Neural progenitor cell (in vitro differentiated cells): ENCODE results near the gene ZC3H7A. TPM values are rescaled to one million over a fixed set of nuclear protein-coding genes. Genes with fewer than 3 reads are reported as not detected.

Experiments used
- DNase-seq: peaks from one replicate; pipeline ENCODE4 v3.0.0-alpha.2; 2016; ENCODE audit warnings: low spot score
- H2AFZ ChIP-seq: fragments of 200-600 bp; sonication (generic); replicated peaks from 2 replicates; pipeline ENCODE4 v1.6.1; 2016; ENCODE audit warnings: antibody characterized with exemption
- H3F3A ChIP-seq: fragments of 200-600 bp; sonication (generic); 2 replicates; pipeline ENCODE4 v1.6.1; 2016; ENCODE audit warnings: antibody characterized with exemption, low read depth
- H3K27ac ChIP-seq: fragments of 200-600 bp; sonication (generic); 2 replicates; pipeline ENCODE4 v1.5.1; 2016; ENCODE audit warnings: mild to moderate bottlenecking
- H3K27me3 ChIP-seq: fragments of 200-600 bp; sonication (generic); 2 replicates; pipeline ENCODE4 v1.6.1; 2016; ENCODE audit warnings: mild to moderate bottlenecking, moderate library complexity
- H3K36me3 ChIP-seq: fragments of 200-600 bp; sonication (generic); 2 replicates; pipeline ENCODE4 v1.5.1; 2016
- H3K4me1 ChIP-seq: fragments of 200-600 bp; sonication (generic); 2 replicates; pipeline ENCODE4 v1.6.1; 2016; ENCODE audit warnings: mixed run types
- H3K4me2 ChIP-seq: fragments of 200-600 bp; sonication (generic); 2 replicates; pipeline ENCODE4 v1.6.1; 2016
- H3K4me3 ChIP-seq: fragments of 200-600 bp; sonication (generic); 2 replicates; pipeline ENCODE4 v1.5.1; 2016
- H3K79me2 ChIP-seq: fragments of 200-600 bp; sonication (generic); 2 replicates; pipeline ENCODE4 v1.6.1; 2016; ENCODE audit warnings: low read depth
- H3K9ac ChIP-seq: fragments of 200-600 bp; sonication (generic); 2 replicates; pipeline ENCODE4 v1.6.1; 2016
- H3K9me3 ChIP-seq: fragments of 200-600 bp; sonication (generic); 2 replicates; pipeline ENCODE4 v1.5.1; 2016; ENCODE audit warnings: low read depth
- H4K20me1 ChIP-seq: fragments of 200-600 bp; sonication (generic); 2 replicates; pipeline ENCODE4 v1.6.1; 2016; ENCODE audit warnings: low read depth
- H3K27ac Mint-ChIP-seq: 3 replicates; pipeline ENCODE4 v1.8.0; 2021; ENCODE audit warnings: mixed read lengths
- H3K27me3 Mint-ChIP-seq: 2 replicates; pipeline ENCODE4 v1.8.0; 2022; ENCODE audit warnings: low read depth, mild to moderate bottlenecking, inconsistent platforms, moderate library complexity, mixed read lengths; ENCODE audit not compliant: insufficient read depth
- H3K36me3 Mint-ChIP-seq: 3 replicates; pipeline ENCODE4 v1.8.0; 2021; ENCODE audit warnings: mixed read lengths
- H3K4me1 Mint-ChIP-seq: 3 replicates; pipeline ENCODE4 v1.8.0; 2021; ENCODE audit warnings: mixed read lengths
- H3K4me3 Mint-ChIP-seq: 3 replicates; pipeline ENCODE4 v1.8.0; 2021; ENCODE audit warnings: mild to moderate bottlenecking, moderate library complexity, mixed read lengths
- H3K9me3 Mint-ChIP-seq: 3 replicates; pipeline ENCODE4 v1.8.0; 2020; ENCODE audit warnings: mixed read lengths
- CTCF ChIP-seq: fragments of 200-600 bp; sonication (generic); IDR thresholded peaks from 2 replicates; pipeline ENCODE4 v1.5.1; 2017; ENCODE audit warnings: antibody characterized with exemption, mild to moderate bottlenecking
- EZH2 ChIP-seq: fragments of 200-600 bp; sonication (generic); IDR thresholded peaks from 2 replicates; pipeline ENCODE4 v1.6.1; 2017; ENCODE audit warnings: antibody characterized with exemption, mild to moderate bottlenecking, moderate library complexity
- EZH2phosphoT487 ChIP-seq: fragments of 200-600 bp; sonication (generic); IDR thresholded peaks from 2 replicates; pipeline ENCODE4 v1.6.1; 2017; ENCODE audit warnings: antibody characterized with exemption
- total RNA-seq: library from RNA; depleted of rRNA; stranded (reverse); fragments of >200 nt; gene quantifications from 2 replicates; pipeline ENCODE4 v1.2.3, GENCODE V29; 2015; ENCODE audit warnings: low replicate concordance

Gene ZC3H7A
- total RNA-seq, 1 donor from 2014 or later, result 82.6 TPM

- Histone ChIP-seq H4K20me1 (peaks cover 31% of the 10 kb centered on the region), H3K27ac (no peak overlapping the region), H3F3A (peaks cover 6% of the 10 kb centered on the region), H3K79me2 (peaks cover 43% of the 10 kb centered on the region), H3K4me2 (no peak overlapping the region), H2AFZ (no peak overlapping the region), H3K4me3 (no peak overlapping the region), H3K9me3 (no peaks in the 10 kb centered on the region), H3K4me1 (no peaks in the 10 kb centered on the region), H3K36me3 (peaks cover 40% of the 10 kb centered on the region), H3K27me3 (no peaks in the 10 kb centered on the region), H3K9ac (no peak overlapping the region)
- peaks cover 31% of the 10 kb centered on the region for H3K36me3 Mint-ChIP-seq
- no peak for DNase-seq
- TF ChIP-seq EZH2 (no peak), EZH2phosphoT487 (no peak), CTCF (no peak)
- H3K9me3 Mint-ChIP-seq, result no peaks in the 10 kb centered on the region
- H3K4me1 Mint-ChIP-seq, result no peaks in the 10 kb centered on the region
- H3K27ac Mint-ChIP-seq, result no peak overlapping the region
- no peaks in the 10 kb centered on the region for H3K27me3 Mint-ChIP-seq
- H3K4me3 Mint-ChIP-seq, result no peak overlapping the region
Measured at GRCh38 chr16:11843206-11843605, 46.1 kb upstream of the ZC3H7A start.

DNA sequence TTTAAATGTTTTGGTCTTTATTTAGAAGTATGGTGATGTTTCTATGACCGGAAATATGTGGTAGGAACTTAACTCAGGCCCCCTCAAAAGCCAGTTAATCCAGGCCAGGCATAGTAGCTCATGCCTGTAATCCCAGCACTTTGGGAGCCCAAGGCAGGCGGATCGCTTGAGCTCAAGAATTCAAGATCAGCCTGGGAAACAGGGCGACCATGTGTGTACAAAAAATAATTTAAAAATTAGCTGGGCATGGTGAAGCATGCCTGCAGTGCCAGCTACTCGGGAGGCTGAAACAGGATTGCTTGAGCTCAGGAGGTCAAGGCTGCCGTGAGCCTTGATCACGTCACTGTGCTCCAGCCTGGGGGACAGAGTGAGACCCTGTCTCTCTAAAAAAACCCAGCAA is 44.0 kb upstream of the ZC3H7A start:
- H3K4me1 Mint-ChIP-seq, result no peaks in the 10 kb centered on the region
- peaks cover 37% of the 10 kb centered on the region for H3K36me3 Mint-ChIP-seq

GRCh38 chr16:11836650-11837244 is 39.7 kb upstream of the ZC3H7A start:
- Histone ChIP-seq H3K9ac (no peak overlapping the region), H4K20me1 (peaks cover 3% of the 10 kb centered on the region), H3K79me2 (no peaks in the 10 kb centered on the region), H3K4me2 (no peak overlapping the region), H3K4me1 (no peaks in the 10 kb centered on the region), H3K27me3 (no peaks in the 10 kb centered on the region), H3K36me3 (peaks cover 19% of the 10 kb centered on the region), H3K4me3 (no peak overlapping the region), H2AFZ (no peak overlapping the region), H3K27ac (no peak overlapping the region), H3F3A (peaks cover 28% of the 10 kb centered on the region), H3K9me3 (no peaks in the 10 kb centered on the region)
- H3K4me1 Mint-ChIP-seq, result no peaks in the 10 kb centered on the region
- no peak overlapping the region for H3K27ac Mint-ChIP-seq
- no peaks in the 10 kb centered on the region for H3K9me3 Mint-ChIP-seq
- no peak overlapping the region for H3K4me3 Mint-ChIP-seq
- TF ChIP-seq EZH2phosphoT487, result no peak
- no peak for TF ChIP-seq EZH2
- no peak for TF ChIP-seq CTCF
- peaks cover 23% of the 10 kb centered on the region for H3K36me3 Mint-ChIP-seq
- no peak for DNase-seq
- H3K27me3 Mint-ChIP-seq, result no peaks in the 10 kb centered on the region

More for the DNA sequence above, 44.0 kb upstream of the ZC3H7A start:
- no peak overlapping the region for H3K4me3 Mint-ChIP-seq
- Histone ChIP-seq H3K27me3 (no peaks in the 10 kb centered on the region), H3K4me3 (no peak overlapping the region), H2AFZ (no peak overlapping the region), H4K20me1 (peaks cover 26% of the 10 kb centered on the region), H3K4me2 (no peak overlapping the region), H3K27ac (no peak overlapping the region), H3K36me3 (peaks cover 25% of the 10 kb centered on the region), H3K9me3 (no peaks in the 10 kb centered on the region), H3K79me2 (peaks cover 21% of the 10 kb centered on the region), H3K4me1 (no peaks in the 10 kb centered on the region), H3F3A (peaks cover 21% of the 10 kb centered on the region), H3K9ac (no peak overlapping the region)
- DNase-seq, result no peak
- H3K9me3 Mint-ChIP-seq, result no peaks in the 10 kb centered on the region
- no peak overlapping the region for H3K27ac Mint-ChIP-seq
- no peaks in the 10 kb centered on the region for H3K27me3 Mint-ChIP-seq
- TF ChIP-seq EZH2 (no peak), EZH2phosphoT487 (no peak), CTCF (no peak)
